Putamen (tissue), 1 donor: ENCODE data around the gene ZNF646.
A peak's percentile ranks its signal among the peaks of the same experiment; 100 is the strongest.
"Not testable (repeated sequence)": the region's sequence is repeated elsewhere in the genome, so short reads cannot be mapped to it uniquely, and the experiment has no call there.

Experiments
- DNase-seq: peaks from one replicate; pipeline ENCODE4 v3.0.0-alpha.2; 2016; ENCODE audit warnings: low spot score

Gene ZNF646

GRCh38 chr16:31084584-31085302 is 10.5 kb downstream of the ZNF646 start:
- no peak for DNase-seq

GRCh38 chr16:31085411-31085810 is 11.2 kb downstream of the ZNF646 start:
- DNase-seq, result no peak

GRCh38 chr16:31085873-31086628 is 11.8 kb downstream of the ZNF646 start:
- no peak for DNase-seq

- DNase-seq, result no peak
Observed at GRCh38 chr16:31086629-31086906, 12.3 kb downstream of the ZNF646 start.

- no peak for DNase-seq
Observed at GRCh38 chr16:31087481-31087880, 13.3 kb downstream of the ZNF646 start.

GRCh38 chr16:31087971-31088370 is 13.7 kb downstream of the ZNF646 start:
- no peak for DNase-seq

GRCh38 chr16:31088459-31089183 is 14.4 kb downstream of the ZNF646 start, which contains the start of gene PRSS53:
TSS of gene PRSS53 (minus strand) at chr16:31088943. CDS start at chr16:31088809, 134 bp downstream.
- DNase-seq, result no peak

GRCh38 chr16:31089199-31089598 is 15.0 kb downstream of the ZNF646 start:
- DNase-seq, result no peak

- no peak for DNase-seq
Observed at GRCh38 chr16:31090540-31090939, 16.3 kb downstream of the ZNF646 start.

- no peak for DNase-seq
Observed at GRCh38 chr16:31092330-31092729, 18.1 kb downstream of the ZNF646 start.

GRCh38 chr16:31093132-31093703 is 19.0 kb downstream of the ZNF646 start:
- DNase-seq, result peak; percentile 61

- DNase-seq, result no peak
Observed at GRCh38 chr16:31094088-31094423, 19.8 kb downstream of the ZNF646 start.

- DNase-seq, result peak; percentile 95
Observed at GRCh38 chr16:31094424-31095120, 20.4 kb downstream of the ZNF646 start, which contains the start of gene VKORC1. TSS of gene VKORC1 (minus strand) at chr16:31094797. CDS start at chr16:31094729, 68 bp downstream.

GRCh38 chr16:31099860-31100638 is 25.8 kb downstream of the ZNF646 start:
- no peak for DNase-seq

GRCh38 chr16:31100876-31101641 is 26.8 kb downstream of the ZNF646 start:
- not testable (repeated sequence) for DNase-seq

- peak; percentile 69 for DNase-seq
Observed at GRCh38 chr16:31105677-31106213, 31.5 kb downstream of the ZNF646 start.

GRCh38 chr16:31106509-31107464 is 32.6 kb downstream of the ZNF646 start:
- DNase-seq, result no peak

GRCh38 chr16:31107465-31107867 is 33.2 kb downstream of the ZNF646 start:
- no peak for DNase-seq
